SU-DHL-6 (cell line): ENCODE measurements around the gene MEDAG.

Source experiments
- CTCF ChIP-seq: fragments of 200-600 bp; sonication (generic); IDR thresholded peaks from one replicate; pipeline ENCODE4 v1.5.1; 2017; ENCODE audit warnings: antibody characterized with exemption, mild to moderate bottlenecking, low read length, moderate library complexity; ENCODE audit not compliant: insufficient read depth, poor library complexity, severe bottlenecking
- EZH2phosphoT487 ChIP-seq: fragments of 200-600 bp; sonication (generic), shearing (Covaris generic); conservative IDR thresholded peaks from 2 replicates; pipeline ENCODE4 v1.6.1; 2018; ENCODE audit warnings: mild to moderate bottlenecking, antibody characterized with exemption, low read length, moderate library complexity, mixed read lengths

- TF ChIP-seq CTCF (no peak), EZH2phosphoT487 (no peak)
Measured at GRCh38 chr13:30900436-30900835, 5.6 kb upstream of the MEDAG start.
